B cell (primary cell): ENCODE measurements around the gene LDLRAD3. TPM values are rescaled to one million over a fixed set of nuclear protein-coding genes. Genes with fewer than 3 reads are reported as not detected.

Source experiments
- ATAC-seq: fragments of 200-7000 bp; cut with Tn5 transposase; one replicate; pipeline ENCODE4 v1.10.0; 2021; ENCODE audit warnings: low read depth, mild to moderate bottlenecking, moderate number of reproducible peaks, moderate library complexity
- CTCF ChIA-PET: fragments of 350-600 bp; sonication (Branson Sonifier 250); formaldehyde crosslinking; loops from one replicate; lab custom pipeline; 2021; ENCODE audit warnings: antibody characterized with exemption, inconsistent platforms; lab: Charles Lee
- POLR2A ChIA-PET: fragments of 350-600 bp; sonication (Branson Sonifier 250); formaldehyde crosslinking; loops from one replicate; lab custom pipeline; 2021; ENCODE audit warnings: antibody characterized with exemption; lab: Charles Lee
- DNase-seq: peaks from one replicate; pipeline ENCODE4 v3.0.0; 2013
- H2AFZ ChIP-seq: 2 replicates; pipeline ENCODE4 v1.6.1; 2012; ENCODE audit warnings: mild to moderate bottlenecking, low read depth, low read length; ENCODE audit not compliant: insufficient read depth, poor library complexity, severe bottlenecking
- H3K27ac ChIP-seq, 2 donors: 1 replicate in 1 of 2; 2 replicates in 1 of 2; pipeline ENCODE4 v1.5.1; 2012 to 2013; ENCODE audit warnings: low read length in 2 of 2, mild to moderate bottlenecking in 2 of 2, moderate library complexity in 1 of 2
- H3K27me3 ChIP-seq, 4 experiments: fragments of 200-600 bp in 1 of 4; sonication (generic) in 1 of 4; replicated peaks in 1 of 4; 1 replicate in 2 of 4; 2 replicates in 2 of 4; pipeline versions ENCODE4 v1.6.1 to v1.7.0; 2013 to 2016; ENCODE audit warnings: low read length in 3 of 4, mild to moderate bottlenecking in 2 of 4, mixed read lengths in 1 of 4, moderate library complexity in 1 of 4; ENCODE audit not compliant: insufficient read depth in 4 of 4, control insufficient read depth in 3 of 4; ENCODE audit errors: control extremely low read depth in 1 of 4
- H3K36me3 ChIP-seq, 2 experiments: replicated peaks in 1 of 2; 1 replicate in 1 of 2; 2 replicates in 1 of 2; pipeline versions ENCODE4 v1.6.1 to v1.7.1; 2013; ENCODE audit warnings: low read length in 1 of 2; ENCODE audit not compliant: insufficient read depth in 2 of 2, control insufficient read depth in 1 of 2; ENCODE audit errors: control extremely low read depth in 1 of 2, extremely low read depth in 1 of 2
- H3K4me1 ChIP-seq, 2 donors: fragments of 200-600 bp in 1 of 2; sonication (generic) in 1 of 2; 1 replicate in 1 of 2; 2 replicates in 1 of 2; pipeline versions ENCODE4 v1.5.1 to v1.6.1; 2013 to 2017; ENCODE audit warnings: low read length in 2 of 2; ENCODE audit not compliant: control insufficient read depth in 2 of 2, insufficient read depth in 2 of 2
- H3K4me2 ChIP-seq: replicated peaks from 2 replicates; pipeline ENCODE3; 2012; ENCODE audit warnings: mild to moderate bottlenecking, low read depth, low read length; ENCODE audit not compliant: poor library complexity, severe bottlenecking
- H3K4me3 ChIP-seq, 5 experiments: fragments of 200-600 bp in 1 of 5; sonication (generic) in 1 of 5; 1 replicate in 3 of 5; 2 replicates in 2 of 5; pipeline versions ENCODE4 v1.5.1 to v1.7.0; 2011 to 2016; ENCODE audit warnings: low read length in 4 of 5, mild to moderate bottlenecking in 4 of 5, low read depth in 2 of 5, control low read depth in 1 of 5, moderate library complexity in 1 of 5; ENCODE audit not compliant: insufficient read depth in 1 of 5; ENCODE audit errors: control extremely low read depth in 1 of 5, extremely low read depth in 1 of 5
- H3K79me2 ChIP-seq: fragments of 200-600 bp; sonication (generic); one replicate; pipeline ENCODE4 v1.6.0; 2016; ENCODE audit warnings: low read length; ENCODE audit not compliant: control insufficient read depth, insufficient read depth
- H3K9ac ChIP-seq: fragments of 200-600 bp; sonication (generic); 2 replicates; pipeline ENCODE4 v1.6.1; 2017; ENCODE audit warnings: mild to moderate bottlenecking, low read length, moderate library complexity
- H3K9me3 ChIP-seq, 3 donors: one replicate each; pipeline versions ENCODE4 v1.6.1 to v1.7.1; 2013; ENCODE audit warnings: low read length in 2 of 3; ENCODE audit not compliant: control insufficient read depth in 2 of 3, insufficient read depth in 1 of 3; ENCODE audit errors: control extremely low read depth in 1 of 3
- H4K20me1 ChIP-seq: 2 replicates; pipeline ENCODE4 v1.6.0; 2012; ENCODE audit warnings: mild to moderate bottlenecking, low read length; ENCODE audit not compliant: insufficient read depth, control insufficient read depth, poor library complexity, severe bottlenecking
- H3K27ac Mint-ChIP-seq: one replicate; pipeline ENCODE4 v1.8.0; 2021; ENCODE audit warnings: mixed read lengths
- H3K27me3 Mint-ChIP-seq: one replicate; pipeline ENCODE4 v1.8.0; 2021; ENCODE audit warnings: mixed read lengths
- H3K4me1 Mint-ChIP-seq: one replicate; pipeline ENCODE4 v1.8.0; 2021; ENCODE audit warnings: mixed read lengths
- H3K4me3 Mint-ChIP-seq: one replicate; pipeline ENCODE4 v1.8.0; 2021; ENCODE audit warnings: mixed read lengths
- H3K9me3 Mint-ChIP-seq: one replicate; pipeline ENCODE4 v1.8.0; 2022; ENCODE audit warnings: mixed read lengths; ENCODE audit not compliant: insufficient read depth
- EZH2 ChIP-seq: IDR thresholded peaks from 2 replicates; pipeline ENCODE4 v1.6.1; 2012; ENCODE audit warnings: borderline replicate concordance, low read depth, mild to moderate bottlenecking, moderate library complexity, low read length; ENCODE audit not compliant: insufficient read depth, poor library complexity, severe bottlenecking
- WGBS: methylation state at CpG from one replicate; pipeline ENCODE4 v1.1.5; 2013; ENCODE audit warnings: missing lambda C conversion rate; ENCODE audit not compliant: insufficient coverage; 5-methylcytosine and 5-hydroxymethylcytosine counted together
- intact Hi-C: fragments of 100-400 bp; cut with micrococcal nuclease; formaldehyde crosslinking; loops from one replicate; pipeline ENCODE4 v1.10.0; 2022
- polyA plus RNA-seq: library from polyadenylated mRNA; depleted of rRNA; stranded (reverse); fragments of >200 nt; gene quantifications from 2 replicates; pipeline ENCODE4 v1.2.3, GENCODE V29; 2012
- total RNA-seq, 2 donors: library from RNA; stranded (reverse); fragments of 120-200 nt in 1 of 2; gene quantifications; 1 replicate in 1 of 2; 2 replicates in 1 of 2; pipeline versions ENCODE4 v1.2.3 to v1.2.4, GENCODE V29; 2013 to 2022
- TF ChIP-seq, protein P1 (sequence below): fragments of 200-600 bp; IDR thresholded peaks from one replicate; pipeline ENCODE4 v1.8.0; 2022; ENCODE audit warnings: antibody characterized with exemption, mild to moderate bottlenecking

The LDLRAD3 gene
- total and polyA plus RNA-seq, 2 donors (not counting 1 experiment from before 2014, with no cell fraction given): 0.01 TPM; not detected in 1

DNA sequence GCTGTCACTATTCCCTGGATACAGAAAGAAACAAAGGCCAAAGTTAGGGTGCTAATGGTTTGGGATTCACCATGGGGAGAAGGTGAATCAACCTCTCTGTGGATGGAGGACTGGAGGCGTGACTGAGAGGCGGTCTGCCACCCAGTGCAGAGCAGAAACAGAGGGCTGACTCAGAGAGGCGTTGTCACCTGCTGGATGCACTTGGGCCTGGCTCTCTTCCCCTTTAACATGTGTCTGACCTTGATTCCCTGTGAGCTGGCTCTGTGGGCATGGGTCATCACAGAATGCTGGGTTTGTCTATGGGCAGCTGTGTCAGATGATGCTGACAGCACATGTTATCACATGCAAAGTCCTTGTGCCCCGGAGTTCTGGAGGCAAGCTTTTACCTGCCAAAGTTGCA, 75.9 kb downstream of the LDLRAD3 start:
- ATAC-seq: no peak
- no peak overlapping the region for H3K27ac Mint-ChIP-seq

DNA sequence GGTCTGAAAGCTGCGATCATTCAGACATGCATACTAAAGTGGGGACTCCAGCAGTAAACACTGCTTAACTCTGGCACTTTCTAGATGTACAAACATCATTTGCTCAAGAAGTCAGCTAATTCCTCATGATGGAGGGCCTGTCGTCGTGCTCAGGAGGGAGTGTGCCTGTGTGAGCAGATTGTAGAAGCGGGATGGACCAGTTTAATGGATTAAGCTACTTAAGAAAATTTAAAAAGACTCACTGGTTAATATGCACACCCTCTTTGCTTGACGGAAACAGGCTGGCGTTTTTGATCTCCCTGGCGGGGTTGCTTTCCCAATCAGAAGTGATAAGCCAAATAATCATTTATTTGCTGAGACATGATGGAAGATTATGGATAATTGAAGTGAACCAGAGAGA, 79.0 kb downstream of the LDLRAD3 start:
- Mint-ChIP-seq H3K4me3 (no peak overlapping the region), H3K9me3 (no peaks in the 10 kb centered on the region), H3K4me1 (no peaks in the 10 kb centered on the region), H3K27me3 (peaks cover 12% of the 10 kb centered on the region), H3K27ac (no peak overlapping the region)
- intact Hi-C loops: no loop called here
- no peak overlapping the region for H2AFZ ChIP-seq
- POLR2A ChIA-PET: no interaction called here
- no peak overlapping the region for H3K27ac ChIP-seq
- no peak overlapping the region for H3K4me3 ChIP-seq
- H3K79me2 ChIP-seq: no peaks in the 10 kb centered on the region
- ATAC-seq (no peak), DNase-seq (no peak)
- no peaks in the 10 kb centered on the region for H3K4me1 ChIP-seq
- WGBS: 100% methylated on average over 1 of the region's 7 CpGs
- CTCF ChIA-PET: no interaction called here
- no peaks in the 10 kb centered on the region for H4K20me1 ChIP-seq
- no peak for TF ChIP-seq EZH2
- TF ChIP-seq, protein P1, sequence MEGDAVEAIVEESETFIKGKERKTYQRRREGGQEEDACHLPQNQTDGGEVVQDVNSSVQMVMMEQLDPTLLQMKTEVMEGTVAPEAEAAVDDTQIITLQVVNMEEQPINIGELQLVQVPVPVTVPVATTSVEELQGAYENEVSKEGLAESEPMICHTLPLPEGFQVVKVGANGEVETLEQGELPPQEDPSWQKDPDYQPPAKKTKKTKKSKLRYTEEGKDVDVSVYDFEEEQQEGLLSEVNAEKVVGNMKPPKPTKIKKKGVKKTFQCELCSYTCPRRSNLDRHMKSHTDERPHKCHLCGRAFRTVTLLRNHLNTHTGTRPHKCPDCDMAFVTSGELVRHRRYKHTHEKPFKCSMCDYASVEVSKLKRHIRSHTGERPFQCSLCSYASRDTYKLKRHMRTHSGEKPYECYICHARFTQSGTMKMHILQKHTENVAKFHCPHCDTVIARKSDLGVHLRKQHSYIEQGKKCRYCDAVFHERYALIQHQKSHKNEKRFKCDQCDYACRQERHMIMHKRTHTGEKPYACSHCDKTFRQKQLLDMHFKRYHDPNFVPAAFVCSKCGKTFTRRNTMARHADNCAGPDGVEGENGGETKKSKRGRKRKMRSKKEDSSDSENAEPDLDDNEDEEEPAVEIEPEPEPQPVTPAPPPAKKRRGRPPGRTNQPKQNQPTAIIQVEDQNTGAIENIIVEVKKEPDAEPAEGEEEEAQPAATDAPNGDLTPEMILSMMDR: no peak
- no peak overlapping the region for H3K9ac ChIP-seq
- no peaks in the 10 kb centered on the region for H3K9me3 ChIP-seq
- H3K36me3 ChIP-seq: no peaks in the 10 kb centered on the region
- no peaks in the 10 kb centered on the region for H3K27me3 ChIP-seq
- H3K4me2 ChIP-seq: no peak overlapping the region

More for the DNA sequence above, 75.9 kb downstream of the LDLRAD3 start:
- DNase-seq: no peak
- no peak for TF ChIP-seq EZH2
- TF ChIP-seq, protein P1: no peak
- Histone ChIP-seq H3K9ac (no peak overlapping the region), H3K79me2 (no peaks in the 10 kb centered on the region), H3K27me3 (peaks cover 0 to 4% (median 0%) of the 10 kb centered on the region in 4 experiments), H3K4me3 (no peak overlapping the region), H3K9me3 (no peaks in the 10 kb centered on the region), H3K36me3 (no peaks in the 10 kb centered on the region), H3K4me1 (no peaks in the 10 kb centered on the region), H3K27ac (no peak overlapping the region), H4K20me1 (no peaks in the 10 kb centered on the region), H2AFZ (no peak overlapping the region), H3K4me2 (no peak overlapping the region)
- no peak overlapping the region for H3K4me3 Mint-ChIP-seq
- POLR2A ChIA-PET: no interaction called here
- 91% methylated on average over 3 of the region's 4 CpGs for WGBS
- H3K4me1 Mint-ChIP-seq: no peaks in the 10 kb centered on the region
- no peaks in the 10 kb centered on the region for H3K9me3 Mint-ChIP-seq
- intact Hi-C loops: no loop called here
- CTCF ChIA-PET: no interaction called here
- peaks cover 12% of the 10 kb centered on the region for H3K27me3 Mint-ChIP-seq
